HEK293T (cell line): Measurements from ENCODE around the gene CSTPP1.

Experiments used
- FOXA1 ChIP-seq: fragments of 450-650 bp; IDR thresholded peaks from 2 replicates; pipeline ENCODE4 v1.6.1; 2016; ENCODE audit warnings: mild to moderate bottlenecking
- FOXM1 ChIP-seq: fragments of 450-650 bp; IDR thresholded peaks from 2 replicates; pipeline ENCODE4 v1.6.1; 2017; ENCODE audit warnings: mild to moderate bottlenecking, borderline replicate concordance
- HDGF ChIP-seq: fragments of 450-650 bp; IDR thresholded peaks from 2 replicates; pipeline ENCODE4 v1.6.1; 2017; ENCODE audit warnings: antibody characterized with exemption, borderline replicate concordance
- LEF1 ChIP-seq: fragments of 450-650 bp; IDR thresholded peaks from 2 replicates; pipeline ENCODE4 v1.6.1; 2017; ENCODE audit warnings: mild to moderate bottlenecking, borderline replicate concordance
- PKNOX1 ChIP-seq: fragments of 450-650 bp; IDR thresholded peaks from 2 replicates; pipeline ENCODE4 v1.6.1; 2016
- SUZ12 ChIP-seq: fragments of 450-650 bp; IDR thresholded peaks from 2 replicates; pipeline ENCODE4 v1.6.1; 2016; ENCODE audit warnings: mild to moderate bottlenecking

- no peak for TF ChIP-seq FOXA1
- TF ChIP-seq SUZ12 = no peak
- TF ChIP-seq LEF1 = no peak
- TF ChIP-seq FOXM1 = no peak
- TF ChIP-seq PKNOX1 = no peak
- TF ChIP-seq HDGF = no peak
Observed at GRCh38 chr11:47186076-47186699, 249.6 kb downstream of the CSTPP1 start, which contains the start of gene PACSIN3.
